HepG2 (cell line): ENCODE measurements around the gene ELANE.

ENCODE experiments used
- CREB1 ChIP-seq, 2 experiments: fragments of 450-650 bp in 1 of 2; IDR thresholded peaks; 2 replicates each; pipeline ENCODE4 v1.6.1; 2016 to 2017; ENCODE audit warnings: control low read depth in 1 of 2, mild to moderate bottlenecking in 1 of 2, missing compliant biosample characterization in 1 of 2, missing genetic modification characterization in 1 of 2
- CTCF ChIP-seq: sonication (generic); formaldehyde crosslinking; IDR thresholded peaks from 2 replicates; pipeline ENCODE4 v1.5.0; 2020; ENCODE audit warnings: mild to moderate bottlenecking, missing genetic modification reagents, moderate library complexity
- FOXA3 ChIP-seq: IDR thresholded peaks from 2 replicates; pipeline ENCODE4 v1.6.1; 2016; ENCODE audit warnings: missing genetic modification reagents, missing compliant biosample characterization
- POLR2G ChIP-seq: fragments of 200-400 bp; formaldehyde crosslinking; IDR thresholded peaks from 2 replicates; pipeline ENCODE4 v1.6.1; 2018; ENCODE audit warnings: mild to moderate bottlenecking, low read depth, low read length, moderate library complexity
- SRSF4 ChIP-seq: fragments of 200-400 bp; formaldehyde crosslinking; IDR thresholded peaks from one replicate; pipeline ENCODE4 v1.6.1; 2018; ENCODE audit warnings: mild to moderate bottlenecking, low read depth, low read length, moderate library complexity; ENCODE audit not compliant: poor library complexity, severe bottlenecking
- U2AF2 ChIP-seq: fragments of 200-400 bp; formaldehyde crosslinking; IDR thresholded peaks from 2 replicates; pipeline ENCODE4 v1.6.1; 2017; ENCODE audit warnings: low read depth, mild to moderate bottlenecking, low read length

- TF ChIP-seq CREB1 (IDR thresholded peaks at IDR 0.05) (no peak), CREB1 (CRISPR knock-in tag; IDR thresholded peaks at IDR 0.05) (no peak), POLR2G (no peak), SRSF4 (no peak), CTCF (no peak), FOXA3 (CRISPR knock-in tag) (no peak), U2AF2 (no peak)
Measured at GRCh38 chr19:812747-813218, 39.3 kb upstream of the ELANE start.
